Coronary artery (tissue), 2 donors: Measurements from ENCODE around the gene NONO.

Experiments
- DNase-seq: peaks from one replicate; pipeline ENCODE4 v3.0.0-alpha.2; 2017; ENCODE audit warnings: low spot score
- H3K27ac ChIP-seq, 2 donors: fragments of 200-600 bp; sonication (generic); one replicate each; pipeline ENCODE4 v1.5.1; 2016 to 2019
- H3K4me3 ChIP-seq: fragments of 200-600 bp; sonication (generic); 2 replicates; pipeline ENCODE4 v1.5.1; 2016; ENCODE audit warnings: mild to moderate bottlenecking, moderate library complexity
- TF ChIP-seq, protein P1 (sequence below): fragments of 200-600 bp; sonication (generic); IDR thresholded peaks from one replicate; pipeline ENCODE4 v1.5.1; 2019; ENCODE audit warnings: antibody characterized with exemption

The NONO gene

DNA sequence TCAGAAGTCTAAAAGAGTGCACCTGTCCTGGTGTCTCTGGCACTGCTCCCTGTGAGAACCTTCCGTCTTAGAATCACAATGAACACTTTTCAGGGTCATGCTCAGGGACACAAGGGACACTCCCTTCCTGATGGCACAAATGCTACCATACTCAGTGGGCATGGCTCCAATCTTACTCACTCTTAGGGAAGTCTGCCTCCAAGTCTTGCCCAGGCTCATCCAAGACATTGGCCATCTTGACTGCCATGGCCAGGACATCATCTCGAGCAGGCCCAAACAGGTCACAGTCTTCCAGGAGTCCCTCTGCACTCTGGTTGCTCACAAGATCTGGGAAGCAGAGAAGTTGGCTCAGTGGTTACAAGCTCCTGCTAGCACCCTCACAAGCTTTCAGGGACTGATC lies 38.3 kb upstream of the NONO start:
- no peak for DNase-seq
- TF ChIP-seq, protein P1, sequence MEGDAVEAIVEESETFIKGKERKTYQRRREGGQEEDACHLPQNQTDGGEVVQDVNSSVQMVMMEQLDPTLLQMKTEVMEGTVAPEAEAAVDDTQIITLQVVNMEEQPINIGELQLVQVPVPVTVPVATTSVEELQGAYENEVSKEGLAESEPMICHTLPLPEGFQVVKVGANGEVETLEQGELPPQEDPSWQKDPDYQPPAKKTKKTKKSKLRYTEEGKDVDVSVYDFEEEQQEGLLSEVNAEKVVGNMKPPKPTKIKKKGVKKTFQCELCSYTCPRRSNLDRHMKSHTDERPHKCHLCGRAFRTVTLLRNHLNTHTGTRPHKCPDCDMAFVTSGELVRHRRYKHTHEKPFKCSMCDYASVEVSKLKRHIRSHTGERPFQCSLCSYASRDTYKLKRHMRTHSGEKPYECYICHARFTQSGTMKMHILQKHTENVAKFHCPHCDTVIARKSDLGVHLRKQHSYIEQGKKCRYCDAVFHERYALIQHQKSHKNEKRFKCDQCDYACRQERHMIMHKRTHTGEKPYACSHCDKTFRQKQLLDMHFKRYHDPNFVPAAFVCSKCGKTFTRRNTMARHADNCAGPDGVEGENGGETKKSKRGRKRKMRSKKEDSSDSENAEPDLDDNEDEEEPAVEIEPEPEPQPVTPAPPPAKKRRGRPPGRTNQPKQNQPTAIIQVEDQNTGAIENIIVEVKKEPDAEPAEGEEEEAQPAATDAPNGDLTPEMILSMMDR, result no peak

DNA sequence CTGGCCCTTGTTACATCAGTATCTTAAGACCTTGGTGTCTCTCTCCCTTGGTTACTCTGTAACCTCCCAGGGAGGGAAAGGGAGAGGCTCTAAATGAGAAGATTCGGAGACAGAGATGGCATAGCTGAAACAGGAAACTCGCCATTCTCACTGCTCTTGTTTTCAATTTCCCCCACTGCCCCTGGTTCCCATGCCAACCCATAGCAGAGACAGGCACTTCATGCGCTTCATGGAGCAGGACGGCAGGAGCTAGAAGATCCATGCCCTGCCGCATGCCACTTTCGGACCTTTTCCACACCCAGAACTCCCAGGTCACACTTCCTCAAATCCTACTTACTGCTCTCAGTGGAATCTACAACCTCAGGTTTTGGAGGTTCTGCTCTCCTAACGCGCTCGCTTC lies 32.6 kb upstream of the NONO start:
- TF ChIP-seq, protein P1, result no peak
- Histone ChIP-seq H3K4me3 (no peak overlapping the region), H3K27ac (no peak overlapping the region)
- no peak for DNase-seq

More for the DNA sequence above, 38.3 kb upstream of the NONO start:
- Histone ChIP-seq H3K27ac (no peak overlapping the region), H3K4me3 (no peak overlapping the region)

DNA sequence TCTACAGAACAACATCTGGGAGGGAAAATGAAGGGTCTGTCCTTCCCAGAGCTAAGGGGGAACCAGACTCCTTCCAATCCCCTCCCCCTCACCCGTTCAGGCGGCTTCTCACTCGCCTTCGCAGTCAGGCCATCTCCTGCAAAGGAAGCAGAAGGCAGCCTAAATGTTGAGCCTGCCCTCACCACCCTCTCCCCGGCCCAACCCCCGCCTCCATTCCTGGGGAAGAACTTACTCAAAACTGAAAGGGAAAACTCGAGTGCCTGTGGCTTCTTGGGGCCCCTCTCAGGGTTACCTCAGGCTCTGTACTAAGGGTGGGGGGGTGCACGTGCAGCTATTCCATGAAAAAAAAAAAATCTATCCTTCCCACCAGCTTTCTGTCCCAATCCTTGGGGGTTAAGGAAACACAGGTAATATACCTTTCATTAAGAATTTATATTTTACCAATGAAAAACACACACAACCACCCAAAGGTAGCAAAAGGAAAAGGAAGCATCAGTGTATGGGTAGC lies 31.9 kb upstream of the NONO start:
- H3K4me3 ChIP-seq, result no peak overlapping the region
- DNase-seq, result no peak
- TF ChIP-seq, protein P1, result no peak
- H3K27ac ChIP-seq, result no peak overlapping the region

DNA sequence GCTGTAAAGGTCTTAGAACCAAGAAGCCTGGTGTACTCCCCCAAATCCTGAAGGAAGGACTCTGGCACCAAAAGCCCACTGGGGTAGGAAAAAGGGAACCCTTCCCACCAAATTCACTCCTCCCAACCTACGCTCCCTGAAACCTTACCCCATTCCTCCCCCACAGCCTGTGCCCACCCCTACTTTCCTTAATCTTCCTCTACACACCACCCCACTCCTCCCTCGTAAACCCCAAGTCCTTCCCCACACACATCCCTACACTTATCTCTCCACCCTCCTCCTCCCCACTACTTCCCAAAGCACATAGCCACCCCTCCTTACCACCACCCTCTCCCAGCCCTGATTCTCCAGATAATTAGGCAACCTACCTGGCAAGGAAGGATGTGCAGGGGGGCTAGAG lies 31.2 kb upstream of the NONO start:
- TF ChIP-seq, protein P1, result no peak
- no peak for DNase-seq
- Histone ChIP-seq H3K4me3 (no peak overlapping the region), H3K27ac (no peak overlapping the region)

DNA sequence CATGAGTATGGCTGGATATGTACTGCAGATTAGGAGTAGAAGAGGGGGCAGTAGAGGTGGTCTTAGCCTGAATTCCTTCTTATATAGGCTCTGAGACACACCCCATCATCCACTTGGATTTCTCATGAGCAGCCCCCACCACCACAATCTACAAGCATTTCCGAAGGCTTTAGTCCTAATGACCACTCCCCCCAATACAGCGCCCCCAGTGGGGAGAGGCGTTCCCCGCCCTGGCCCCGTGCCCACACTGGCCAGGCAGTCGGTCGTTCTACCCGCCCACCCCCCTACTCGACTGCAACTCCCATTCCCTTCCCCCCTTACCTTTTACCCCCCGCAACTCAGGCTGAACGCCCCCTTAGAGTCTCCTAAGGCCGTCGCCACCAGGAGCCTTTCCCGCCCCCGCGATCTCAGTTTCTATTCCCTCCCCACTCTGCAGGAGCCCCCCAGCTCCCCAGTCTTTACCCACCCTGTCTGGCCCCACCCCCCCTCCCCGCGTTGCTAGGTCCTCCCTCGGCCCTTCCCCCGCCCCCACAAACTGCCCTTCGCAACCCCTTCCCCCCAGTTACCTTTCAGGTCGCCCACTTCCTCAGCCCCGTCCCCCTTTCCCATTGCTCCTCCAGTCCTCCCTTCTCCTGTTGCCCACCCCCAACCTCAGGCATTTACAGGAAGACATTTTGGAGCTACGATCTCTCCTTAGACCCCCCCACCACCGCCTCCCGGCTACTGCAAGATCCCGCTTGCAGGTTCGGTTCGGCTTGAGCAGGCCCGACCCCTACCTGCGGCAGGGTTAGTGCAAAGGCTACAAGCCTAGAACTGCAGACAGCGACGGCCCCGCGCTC lies 30.0 kb upstream of the NONO start:
- DNase-seq, result no peak
- TF ChIP-seq, protein P1, result peak; percentile 28
- H3K4me3 ChIP-seq, result peak overlapping the region; percentile 87
- peak overlapping the region; percentile 49 to 94 for H3K27ac ChIP-seq

DNA sequence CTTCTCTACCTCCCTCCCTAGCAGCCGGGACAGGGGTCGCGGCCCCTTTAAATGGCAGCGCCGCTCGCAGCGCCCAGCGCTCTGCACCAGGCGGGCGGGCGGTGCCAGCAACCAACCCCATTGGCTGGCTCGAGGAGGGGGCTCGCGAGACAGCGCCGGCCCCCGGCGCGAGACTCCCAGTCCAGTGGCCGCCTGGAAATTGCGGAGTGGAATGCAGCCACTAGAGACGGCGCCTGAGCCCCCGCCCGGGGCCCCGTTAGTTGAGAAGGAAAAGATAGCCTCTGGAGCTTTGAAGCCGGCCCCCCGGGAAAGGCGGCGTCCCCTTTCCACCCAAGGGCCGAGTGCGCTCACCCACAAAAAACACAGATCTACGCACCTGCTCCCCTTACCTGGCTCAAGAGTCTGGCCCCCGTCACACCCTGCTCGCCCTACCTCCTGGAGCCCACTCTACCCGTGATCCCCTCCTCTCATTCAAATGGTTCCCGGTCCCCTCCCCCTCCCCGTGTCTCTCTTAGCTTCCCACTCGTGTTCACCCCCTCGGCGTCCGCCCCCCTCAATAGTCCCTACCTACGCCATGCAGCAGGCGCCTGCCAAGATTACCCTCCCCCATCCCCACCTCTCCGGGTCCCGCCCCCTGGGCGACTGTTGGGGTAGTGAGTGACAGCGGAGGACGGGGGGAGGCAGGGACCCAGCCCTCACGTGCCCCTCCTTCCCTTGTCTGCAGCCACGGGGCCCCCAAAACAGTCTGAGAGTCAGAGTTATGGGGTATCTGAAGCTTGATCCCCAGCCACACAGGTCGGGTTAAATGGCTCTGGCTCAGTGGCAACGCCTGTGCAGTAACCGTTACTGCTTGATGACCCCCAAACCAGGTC lies 29.1 kb upstream of the NONO start, which contains the start of gene ZMYM3:
Gene ZMYM3, minus strand, starts transcription at position 49 of the 872 bp plus-strand sequence. CDS start 885 bp downstream, outside the sequence.
- peak within 1 kb of the TSS; percentile 87 for H3K4me3 ChIP-seq
- TF ChIP-seq, protein P1, result no peak
- peak within 1 kb of the TSS; percentile 49 to 94 for H3K27ac ChIP-seq
- peak; percentile 88 for DNase-seq
